ENCODE measurements around the gene CDKN2B-AS1. TPM values are rescaled to one million over a fixed set of nuclear protein-coding genes. Genes with fewer than 3 reads are reported as not detected.

The CDKN2B-AS1 gene
- total RNA-seq, 2 donors from 2014 or later, result not detected

DNA sequence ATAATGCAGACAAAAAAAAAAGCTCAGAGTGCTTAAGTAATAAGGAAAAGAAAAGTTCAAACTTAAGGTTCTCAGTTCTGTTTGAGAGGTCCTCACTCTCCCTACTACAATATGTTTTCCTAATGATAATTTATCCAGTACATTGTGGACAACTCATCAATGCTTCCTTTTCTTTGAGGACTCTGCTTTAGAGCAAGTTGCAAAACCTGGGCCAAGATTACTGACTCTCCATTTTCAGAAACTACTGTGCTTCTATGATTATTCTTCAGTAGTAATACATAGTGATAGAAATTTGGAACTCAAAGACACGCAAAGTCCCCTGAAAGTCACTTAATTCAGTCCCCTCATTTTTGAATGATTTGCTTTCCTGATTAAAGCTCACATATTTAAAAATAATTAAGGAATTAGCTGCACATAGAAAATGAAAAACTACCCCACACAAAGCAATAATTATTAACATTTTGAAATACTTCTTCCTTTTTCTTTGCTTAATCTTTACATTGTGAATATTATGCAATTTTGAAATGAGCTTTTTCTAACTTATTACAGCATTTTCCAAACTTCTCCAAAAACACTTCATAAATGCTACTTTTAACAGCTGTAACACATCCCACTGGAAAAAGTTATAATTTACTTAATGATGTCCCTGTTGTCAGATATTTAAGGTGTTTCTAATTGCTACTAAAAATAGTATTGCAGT, 11.6 kb upstream of the CDKN2B-AS1 start:
- Mint-ChIP-seq H3K9me3 (no peaks in the 10 kb centered on the region), H3K27me3 (ENCODE audit: insufficient read depth) (peaks cover 95% of the 10 kb centered on the region), H3K36me3 (ENCODE audit: low read depth) (no peaks in the 10 kb centered on the region), H3K4me3 (no peak overlapping the region), H3K4me1 (no peaks in the 10 kb centered on the region), H3K27ac (no peak overlapping the region)
- H3K27me3 ChIP-seq (ENCODE audit: control insufficient read depth, insufficient read depth, low read length, poor library complexity, severe bottlenecking), result peaks cover 96% of the 10 kb centered on the region
- DNase-seq, result no peak
- no peak overlapping the region for H3K9ac ChIP-seq (ENCODE audit: extremely low read depth, low read length, poor library complexity, severe bottlenecking)
- H3K27ac ChIP-seq (ENCODE audit: low read depth, low read length), result no peak overlapping the region
- TF ChIP-seq, protein P1, sequence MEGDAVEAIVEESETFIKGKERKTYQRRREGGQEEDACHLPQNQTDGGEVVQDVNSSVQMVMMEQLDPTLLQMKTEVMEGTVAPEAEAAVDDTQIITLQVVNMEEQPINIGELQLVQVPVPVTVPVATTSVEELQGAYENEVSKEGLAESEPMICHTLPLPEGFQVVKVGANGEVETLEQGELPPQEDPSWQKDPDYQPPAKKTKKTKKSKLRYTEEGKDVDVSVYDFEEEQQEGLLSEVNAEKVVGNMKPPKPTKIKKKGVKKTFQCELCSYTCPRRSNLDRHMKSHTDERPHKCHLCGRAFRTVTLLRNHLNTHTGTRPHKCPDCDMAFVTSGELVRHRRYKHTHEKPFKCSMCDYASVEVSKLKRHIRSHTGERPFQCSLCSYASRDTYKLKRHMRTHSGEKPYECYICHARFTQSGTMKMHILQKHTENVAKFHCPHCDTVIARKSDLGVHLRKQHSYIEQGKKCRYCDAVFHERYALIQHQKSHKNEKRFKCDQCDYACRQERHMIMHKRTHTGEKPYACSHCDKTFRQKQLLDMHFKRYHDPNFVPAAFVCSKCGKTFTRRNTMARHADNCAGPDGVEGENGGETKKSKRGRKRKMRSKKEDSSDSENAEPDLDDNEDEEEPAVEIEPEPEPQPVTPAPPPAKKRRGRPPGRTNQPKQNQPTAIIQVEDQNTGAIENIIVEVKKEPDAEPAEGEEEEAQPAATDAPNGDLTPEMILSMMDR (conservative IDR thresholded peaks at IDR 0.05), result no peak
- no peaks in the 10 kb centered on the region for H3K36me3 ChIP-seq (ENCODE audit: control insufficient read depth, insufficient read depth, low read length)
- H3K9me3 ChIP-seq (ENCODE audit: control insufficient read depth, low read length), result no peaks in the 10 kb centered on the region
- WGBS, 2 experiments (ENCODE audit: insufficient coverage in 1 of 2, insufficient read length in 1 of 2), result 80 to 100% methylated on average over 1 of the region's 1 CpG
- no peaks in the 10 kb centered on the region for H3K4me1 ChIP-seq (ENCODE audit: control insufficient read depth, insufficient read depth, low read length)
- no peak overlapping the region for H3K4me3 ChIP-seq (ENCODE audit: low read length)

DNA sequence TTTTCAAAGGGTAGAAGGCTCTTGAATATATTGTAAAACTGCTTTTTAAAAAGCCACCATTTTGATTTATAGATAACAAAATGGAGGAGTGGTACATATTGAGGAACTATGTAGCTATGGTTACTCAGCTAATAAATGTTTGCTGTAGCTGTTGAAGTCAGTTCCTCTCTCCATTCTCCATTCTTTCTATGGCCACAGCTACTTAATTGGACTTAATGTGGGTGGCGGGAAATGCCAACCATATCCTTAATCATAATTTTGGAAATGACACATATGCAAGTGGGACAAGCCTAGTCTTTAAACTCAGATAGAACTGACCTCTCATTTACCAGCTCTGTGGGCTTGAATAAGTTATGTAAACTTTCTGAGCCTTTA, 11.0 kb upstream of the CDKN2B-AS1 start:
- peaks cover 96% of the 10 kb centered on the region for H3K27me3 ChIP-seq (ENCODE audit: control insufficient read depth, insufficient read depth, low read length, poor library complexity, severe bottlenecking)

DNA sequence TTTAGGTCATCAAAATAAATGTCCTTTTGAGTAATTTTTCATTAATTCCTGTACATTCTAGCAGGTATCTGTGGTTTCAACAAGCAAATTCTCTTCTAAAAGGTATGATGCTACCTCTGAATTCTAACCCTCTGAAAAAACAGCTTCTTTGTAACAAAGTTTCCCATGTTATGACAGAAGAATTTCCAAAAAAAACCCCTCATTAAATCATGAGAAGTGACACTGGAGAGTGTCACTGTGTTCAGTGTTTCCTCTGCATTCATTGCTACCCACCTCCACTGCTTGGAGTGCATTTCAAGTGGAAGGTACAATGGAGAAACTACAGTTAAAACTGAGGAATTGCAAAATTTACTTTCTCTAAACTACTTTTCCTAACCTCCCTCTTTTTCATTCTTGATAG, 10.5 kb upstream of the CDKN2B-AS1 start:
- no peak overlapping the region for H3K27ac ChIP-seq (ENCODE audit: low read depth, low read length)
- H3K36me3 ChIP-seq (ENCODE audit: control insufficient read depth, insufficient read depth, low read length), result no peaks in the 10 kb centered on the region
- Mint-ChIP-seq H3K4me3 (no peak overlapping the region), H3K27me3 (ENCODE audit: insufficient read depth) (peaks cover 96% of the 10 kb centered on the region), H3K27ac (no peak overlapping the region), H3K4me1 (no peaks in the 10 kb centered on the region), H3K9me3 (no peaks in the 10 kb centered on the region), H3K36me3 (ENCODE audit: low read depth) (no peaks in the 10 kb centered on the region)
- no peaks in the 10 kb centered on the region for H3K4me1 ChIP-seq (ENCODE audit: control insufficient read depth, insufficient read depth, low read length)
- no peaks in the 10 kb centered on the region for H3K9me3 ChIP-seq (ENCODE audit: control insufficient read depth, low read length)
- TF ChIP-seq, protein P1 (conservative IDR thresholded peaks at IDR 0.05), result no peak
- peaks cover 96% of the 10 kb centered on the region for H3K27me3 ChIP-seq (ENCODE audit: control insufficient read depth, insufficient read depth, low read length, poor library complexity, severe bottlenecking)
- no peak for DNase-seq
- no peak overlapping the region for H3K9ac ChIP-seq (ENCODE audit: extremely low read depth, low read length, poor library complexity, severe bottlenecking)
- no peak overlapping the region for H3K4me3 ChIP-seq (ENCODE audit: low read length)

More for the DNA sequence above, 11.0 kb upstream of the CDKN2B-AS1 start:
- DNase-seq, result no peak
- Histone ChIP-seq H3K9ac (ENCODE audit: extremely low read depth, low read length, poor library complexity, severe bottlenecking) (no peak overlapping the region), H3K9me3 (ENCODE audit: control insufficient read depth, low read length) (no peaks in the 10 kb centered on the region), H3K4me3 (ENCODE audit: low read length) (no peak overlapping the region), H3K27ac (ENCODE audit: low read depth, low read length) (no peak overlapping the region), H3K4me1 (ENCODE audit: control insufficient read depth, insufficient read depth, low read length) (no peaks in the 10 kb centered on the region), H3K36me3 (ENCODE audit: control insufficient read depth, insufficient read depth, low read length) (no peaks in the 10 kb centered on the region)
- no peak overlapping the region for H3K4me3 Mint-ChIP-seq
- H3K4me1 Mint-ChIP-seq, result no peaks in the 10 kb centered on the region
- no peaks in the 10 kb centered on the region for H3K36me3 Mint-ChIP-seq (ENCODE audit: low read depth)
- no peaks in the 10 kb centered on the region for H3K9me3 Mint-ChIP-seq
- TF ChIP-seq, protein P1 (conservative IDR thresholded peaks at IDR 0.05), result no peak
- H3K27me3 Mint-ChIP-seq (ENCODE audit: insufficient read depth), result peaks cover 96% of the 10 kb centered on the region
- WGBS, 2 experiments (ENCODE audit: insufficient coverage in 1 of 2, insufficient read length in 1 of 2), result 65 to 100% methylated on average over 1 of the region's 1 CpG
- H3K27ac Mint-ChIP-seq, result no peak overlapping the region
